ENCODE measurements around the gene LETM1.

LETM1 gene

GRCh38 chr4:1779588-1780382 is 76.2 kb downstream of the LETM1 start:
- no peak for TF ChIP-seq REST (IDR thresholded peaks at IDR 0.05; ENCODE audit: insufficient read depth in 1 of 2, low read depth in 2 of 2, low read length in 2 of 2)
- no peak for TF ChIP-seq POLR2AphosphoS5 (IDR thresholded peaks at IDR 0.05; ENCODE audit: low read depth, low read length)
- TF ChIP-seq TAF1 (IDR thresholded peaks at IDR 0.05; ENCODE audit: borderline replicate concordance, insufficient read depth, low read length), result no peak
- TF ChIP-seq FOXP2 (optimal IDR thresholded peaks at IDR 0.05; ENCODE audit: borderline replicate concordance, extremely low read depth, extremely low read length, insufficient read depth), result no peak
- no peak for TF ChIP-seq SIN3A (IDR thresholded peaks at IDR 0.05; ENCODE audit: borderline replicate concordance, insufficient read depth, low read length)

- TF ChIP-seq FOXP2 (optimal IDR thresholded peaks at IDR 0.05; ENCODE audit: borderline replicate concordance, extremely low read depth, extremely low read length, insufficient read depth) (no peak), TAF1 (IDR thresholded peaks at IDR 0.05; ENCODE audit: borderline replicate concordance, insufficient read depth, low read length) (no peak), POLR2AphosphoS5 (IDR thresholded peaks at IDR 0.05; ENCODE audit: low read depth, low read length) (no peak), SIN3A (IDR thresholded peaks at IDR 0.05; ENCODE audit: borderline replicate concordance, insufficient read depth, low read length) (no peak), REST (IDR thresholded peaks at IDR 0.05; ENCODE audit: insufficient read depth in 1 of 2, low read depth in 2 of 2, low read length in 2 of 2) (no peak)
Measured at GRCh38 chr4:1778642-1779392, 77.1 kb downstream of the LETM1 start.

GRCh38 chr4:1777822-1778641 is 77.9 kb downstream of the LETM1 start:
- TF ChIP-seq SIN3A (IDR thresholded peaks at IDR 0.05; ENCODE audit: borderline replicate concordance, insufficient read depth, low read length), result no peak
- TF ChIP-seq FOXP2 (optimal IDR thresholded peaks at IDR 0.05; ENCODE audit: borderline replicate concordance, extremely low read depth, extremely low read length, insufficient read depth), result no peak
- no peak for TF ChIP-seq REST (IDR thresholded peaks at IDR 0.05; ENCODE audit: insufficient read depth in 1 of 2, low read depth in 2 of 2, low read length in 2 of 2)
- no peak for TF ChIP-seq TAF1 (IDR thresholded peaks at IDR 0.05; ENCODE audit: borderline replicate concordance, insufficient read depth, low read length)
- no peak for TF ChIP-seq POLR2AphosphoS5 (IDR thresholded peaks at IDR 0.05; ENCODE audit: low read depth, low read length)

GRCh38 chr4:1776521-1777161 is 79.3 kb downstream of the LETM1 start:
- TF ChIP-seq TAF1 (IDR thresholded peaks at IDR 0.05; ENCODE audit: borderline replicate concordance, insufficient read depth, low read length), result no peak
- no peak for TF ChIP-seq SIN3A (IDR thresholded peaks at IDR 0.05; ENCODE audit: borderline replicate concordance, insufficient read depth, low read length)
- no peak for TF ChIP-seq REST (IDR thresholded peaks at IDR 0.05; ENCODE audit: insufficient read depth in 1 of 2, low read depth in 2 of 2, low read length in 2 of 2)
- no peak for TF ChIP-seq POLR2AphosphoS5 (IDR thresholded peaks at IDR 0.05; ENCODE audit: low read depth, low read length)
- TF ChIP-seq FOXP2 (optimal IDR thresholded peaks at IDR 0.05; ENCODE audit: borderline replicate concordance, extremely low read depth, extremely low read length, insufficient read depth), result no peak

Measured in PFSK-1 (cell line).